IMR-90 (cell line): ENCODE measurements around the gene DYSF. TPM values are rescaled to one million over a fixed set of nuclear protein-coding genes. Genes with fewer than 3 reads are reported as not detected.
A peak's percentile ranks its signal among the peaks of the same experiment; 100 is the strongest.

ENCODE experiments used
- ATAC-seq: fragments of 200-7000 bp; cut with Tn5 transposase; 2 replicates; pipeline ENCODE4 v1.9.1; 2020; ENCODE audit warnings: low read depth, mild to moderate bottlenecking, moderate library complexity
- BruUV-seq: library from RNA; stranded (reverse); fragments of 400-500 nt; replicated peaks from 2 replicates; lab custom pipeline; 2021; lab: Mats Ljungman, UMichigan
- CTCF ChIA-PET: fragments of 300-600 bp; formaldehyde crosslinking; extraction: SDS; loops from one replicate; lab custom pipeline; 2021; ENCODE audit warnings: antibody characterized with exemption; lab: Yijun Ruan, JAX
- POLR2A ChIA-PET: fragments of 300-600 bp; sonication (Branson Sonifier 250); formaldehyde crosslinking; loops from one replicate; lab custom pipeline; 2022; ENCODE audit warnings: antibody characterized with exemption; ENCODE audit not compliant: unreplicated experiment; lab: Charles Lee
- DNase-seq: peaks from one replicate; pipeline ENCODE4 v3.0.0; 2013
- H2AFZ ChIP-seq: replicated peaks from 2 replicates; pipeline ENCODE3; 2013; ENCODE audit warnings: low read length, mild to moderate bottlenecking; ENCODE audit not compliant: poor library complexity
- H2AK5ac ChIP-seq: 2 replicates; pipeline ENCODE4 v1.6.1; 2013; ENCODE audit warnings: low read depth, low read length, inconsistent platforms
- H2AK9ac ChIP-seq: replicated peaks from 2 replicates; pipeline ENCODE3; 2013; ENCODE audit warnings: mild to moderate bottlenecking, low read depth, low read length, moderate library complexity; ENCODE audit not compliant: poor library complexity
- H2BK120ac ChIP-seq: 2 replicates; pipeline ENCODE4 v1.6.1; 2013; ENCODE audit warnings: low read depth, low read length, inconsistent platforms
- H2BK15ac ChIP-seq: 3 replicates; pipeline ENCODE4 v1.6.1; 2013; ENCODE audit warnings: low read depth, low read length, inconsistent platforms
- H2BK20ac ChIP-seq: 2 replicates; pipeline ENCODE4 v1.6.1; 2013; ENCODE audit warnings: low read depth, mild to moderate bottlenecking, inconsistent platforms, low read length, moderate library complexity
- H2BK5ac ChIP-seq: 2 replicates; pipeline ENCODE4 v1.6.1; 2013; ENCODE audit warnings: mild to moderate bottlenecking, low read depth, low read length, inconsistent platforms; ENCODE audit not compliant: poor library complexity, severe bottlenecking
- H3K14ac ChIP-seq: replicated peaks from 2 replicates; pipeline ENCODE4 v1.6.1; 2013; ENCODE audit warnings: low read depth, low read length, inconsistent platforms
- H3K18ac ChIP-seq: 2 replicates; pipeline ENCODE4 v1.6.1; 2013; ENCODE audit warnings: low read depth, low read length, control low read depth
- H3K23ac ChIP-seq: 2 replicates; pipeline ENCODE4 v1.6.1; 2013; ENCODE audit warnings: low read depth, low read length, inconsistent platforms
- H3K27ac ChIP-seq: 2 replicates; pipeline ENCODE4 v1.5.1; 2013; ENCODE audit warnings: mild to moderate bottlenecking, control low read depth, low read length; ENCODE audit not compliant: insufficient read depth
- H3K27me3 ChIP-seq: 2 replicates; pipeline ENCODE4 v1.6.1; 2013; ENCODE audit warnings: low read length; ENCODE audit not compliant: control insufficient read depth, insufficient read depth
- H3K36me3 ChIP-seq: 2 replicates; pipeline ENCODE4 v1.6.1; 2013; ENCODE audit warnings: low read length, mixed read lengths; ENCODE audit not compliant: control insufficient read depth, insufficient read depth
- H3K4ac ChIP-seq: 2 replicates; pipeline ENCODE4 v1.6.1; 2013; ENCODE audit warnings: low read depth, low read length, inconsistent platforms
- H3K4me1 ChIP-seq: 2 replicates; pipeline ENCODE4 v1.6.1; 2013; ENCODE audit warnings: low read length, mixed read lengths; ENCODE audit not compliant: control insufficient read depth, insufficient read depth
- H3K4me2 ChIP-seq: 2 replicates; pipeline ENCODE4 v1.6.1; 2013; ENCODE audit warnings: low read depth, mild to moderate bottlenecking, control low read depth, low read length, moderate library complexity
- H3K4me3 ChIP-seq: 2 replicates; pipeline ENCODE4 v1.5.1; 2013; ENCODE audit warnings: low read depth, mild to moderate bottlenecking, control low read depth, low read length, moderate library complexity; ENCODE audit not compliant: insufficient read depth
- H3K56ac ChIP-seq: 2 replicates; pipeline ENCODE4 v1.6.1; 2013; ENCODE audit warnings: low read length, inconsistent platforms; ENCODE audit not compliant: insufficient read depth; ENCODE audit errors: extremely low read depth
- H3K79me1 ChIP-seq, 2 experiments: 2 replicates each; pipeline ENCODE4 v1.6.1; 2013; ENCODE audit warnings: low read length in 2 of 2, inconsistent platforms in 1 of 2, low read depth in 1 of 2
- H3K9ac ChIP-seq: 2 replicates; pipeline ENCODE4 v1.6.1; 2013; ENCODE audit warnings: low read depth, low read length, control low read depth
- H3K9me1 ChIP-seq: 2 replicates; pipeline ENCODE4 v1.6.1; 2013; ENCODE audit warnings: low read length, inconsistent platforms; ENCODE audit not compliant: insufficient read depth
- H3K9me3 ChIP-seq: 2 replicates; pipeline ENCODE4 v1.6.1; 2013; ENCODE audit warnings: low read length; ENCODE audit not compliant: control insufficient read depth, insufficient read depth
- H4K20me1 ChIP-seq: 2 replicates; pipeline ENCODE4 v1.6.1; 2013; ENCODE audit warnings: low read length, inconsistent platforms; ENCODE audit not compliant: insufficient read depth
- H4K5ac ChIP-seq: 2 replicates; pipeline ENCODE4 v1.6.1; 2013; ENCODE audit warnings: mild to moderate bottlenecking, low read depth, low read length, control low read depth
- H4K8ac ChIP-seq, 2 experiments: 2 replicates each; pipeline ENCODE4 v1.6.1; 2013; ENCODE audit warnings: low read depth in 2 of 2, low read length in 2 of 2, control low read depth in 1 of 2, inconsistent platforms in 1 of 2
- H4K91ac ChIP-seq: 2 replicates; pipeline ENCODE4 v1.6.1; 2013; ENCODE audit warnings: low read depth, low read length, inconsistent platforms; ENCODE audit not compliant: insufficient read depth
- FOS ChIP-seq: fragments of 150-350 bp; IDR thresholded peaks from 2 replicates; pipeline ENCODE4 v1.6.1; 2016; ENCODE audit warnings: low read depth, low read length
- MAFK ChIP-seq: IDR thresholded peaks from 2 replicates; pipeline ENCODE4 v1.6.1; 2012; ENCODE audit warnings: low read depth, low read length, improper control_type of control experiment
- MAZ ChIP-seq: IDR thresholded peaks from 2 replicates; pipeline ENCODE4 v1.6.1; 2012; ENCODE audit warnings: low read depth, mild to moderate bottlenecking, low read length, improper control_type of control experiment, moderate library complexity, borderline replicate concordance
- MXI1 ChIP-seq: IDR thresholded peaks from 2 replicates; pipeline ENCODE4 v1.6.1; 2012; ENCODE audit warnings: low read depth, mild to moderate bottlenecking, low read length, moderate library complexity, borderline replicate concordance
- NFE2L2 ChIP-seq: fragments of 150-350 bp; IDR thresholded peaks from 2 replicates; pipeline ENCODE4 v1.6.1; 2016; ENCODE audit warnings: low read depth, mild to moderate bottlenecking, low read length
- POLR2A ChIP-seq: IDR thresholded peaks from 2 replicates; pipeline ENCODE4 v1.6.1; 2012; ENCODE audit warnings: mild to moderate bottlenecking, low read depth, low read length
- RAD21 ChIP-seq: IDR thresholded peaks from 2 replicates; pipeline ENCODE4 v1.6.1; 2012; ENCODE audit warnings: low read length, improper control_type of control experiment
- RCOR1 ChIP-seq: IDR thresholded peaks from 2 replicates; pipeline ENCODE4 v1.6.1; 2012; ENCODE audit warnings: mild to moderate bottlenecking, low read length, improper control_type of control experiment; ENCODE audit not compliant: insufficient replicate concordance
- RFX5 ChIP-seq: IDR thresholded peaks from 2 replicates; pipeline ENCODE4 v1.8.0; 2012; ENCODE audit warnings: low read depth, mild to moderate bottlenecking, low read length, moderate library complexity
- SMC3 ChIP-seq: fragments of 150-350 bp; IDR thresholded peaks from 2 replicates; pipeline ENCODE4 v1.6.1; 2016; ENCODE audit warnings: low read depth, mild to moderate bottlenecking, antibody characterized with exemption, low read length, moderate library complexity
- WGBS, 2 experiments: methylation state at CpG; one replicate each; pipeline versions ENCODE4 v1.1.5 to v1.1.7; 2013; ENCODE audit warnings: missing lambda C conversion rate in 2 of 2; ENCODE audit not compliant: insufficient read length in 1 of 2; ENCODE audit errors: extremely low coverage in 2 of 2; 5-methylcytosine and 5-hydroxymethylcytosine counted together
- dilution Hi-C: fragments of 300-500 bp; cut with HindIII; formaldehyde crosslinking; loops from one replicate; pipeline ENCODE4 v1.14.3; 2018; ENCODE audit warnings: low sequenced_read_pairs; ENCODE audit not compliant: unreplicated experiment
- in situ Hi-C: fragments of 300-500 bp; cut with MboI; formaldehyde crosslinking; loops from 3 replicates; pipeline ENCODE4 v1.14.3; 2019; ENCODE audit warnings: low sequenced_read_pairs, inconsistent platforms, mixed read lengths
- intact Hi-C: fragments of 100-400 bp; cut with micrococcal nuclease; formaldehyde crosslinking; loops from 2 replicates; pipeline ENCODE4 v1.10.0; 2022
- polyA plus RNA-seq, 3 experiments: library from polyadenylated mRNA; depleted of rRNA; stranded (reverse); fragments of >200 nt; gene quantifications; 2 replicates each; pipeline ENCODE4 v1.2.3, GENCODE V29; 2012; ENCODE audit warnings: low replicate concordance in 1 of 3
- total RNA-seq: library from RNA; depleted of rRNA; stranded (reverse); fragments of >200 nt; gene quantifications from 2 replicates; pipeline ENCODE4 v1.2.3, GENCODE V29; 2012
- TF ChIP-seq, protein P1 (sequence below): conservative IDR thresholded peaks from 2 replicates; pipeline ENCODE4 v1.5.1; 2012; ENCODE audit warnings: mild to moderate bottlenecking, low read depth, low read length, improper control_type of control experiment
- TF ChIP-seq, protein P2 (sequence below): fragments of 150-350 bp; IDR thresholded peaks from 2 replicates; pipeline ENCODE4 v1.6.1; 2016; ENCODE audit warnings: low read depth, mild to moderate bottlenecking, low read length, moderate library complexity, borderline replicate concordance

DYSF gene
- total and polyA plus RNA-seq, 2 of the 4 experiments (the other 2 are of a cell fraction): 0.09 to 0.18 TPM

DNA sequence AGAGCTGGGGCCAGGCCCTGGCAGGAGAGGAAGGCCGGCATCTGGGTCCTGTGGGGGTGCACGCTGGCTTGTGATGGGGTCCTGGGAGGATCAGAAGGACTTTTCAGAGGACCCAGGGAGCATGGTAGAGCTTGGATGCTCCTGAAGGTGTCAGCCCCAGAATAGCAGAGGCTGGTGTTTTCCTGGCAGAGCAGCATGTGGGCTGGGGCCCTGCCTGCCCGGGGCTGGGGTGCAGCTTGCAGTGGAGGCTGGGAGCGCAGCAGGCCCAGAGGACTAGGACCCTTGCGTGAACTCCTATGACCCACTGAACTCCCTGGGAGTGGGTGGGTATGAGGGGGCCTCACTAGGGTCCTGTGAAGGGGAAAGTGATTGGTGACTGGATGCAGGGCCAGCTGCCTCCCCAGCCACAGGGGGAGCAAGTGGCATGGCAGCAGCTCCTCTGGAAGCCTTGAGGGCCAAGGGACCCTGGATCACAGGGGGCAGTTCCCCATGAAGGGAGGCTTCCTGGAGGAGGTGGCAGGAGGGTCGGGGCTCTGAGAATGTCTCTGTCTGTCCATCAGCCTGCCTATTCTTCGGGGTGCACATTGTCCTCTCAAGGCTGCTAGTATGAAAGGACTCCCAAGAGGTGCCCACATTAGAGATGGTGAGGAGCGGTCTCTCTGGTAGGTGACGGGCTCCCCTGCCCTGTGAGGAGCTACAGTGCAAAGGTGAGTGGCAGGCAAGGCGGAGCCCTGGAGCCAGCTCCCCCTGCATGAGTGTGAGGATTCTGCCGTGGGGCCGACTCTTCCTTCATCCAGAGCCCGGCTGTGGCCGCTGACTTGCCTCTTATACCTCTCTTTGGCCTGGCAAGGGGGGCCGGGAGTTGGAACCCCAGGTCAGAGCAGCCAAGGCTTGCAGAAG, 249.0 kb downstream of the DYSF start:
- TF ChIP-seq RFX5: no peak
- TF ChIP-seq NFE2L2: no peak
- no peak for TF ChIP-seq FOS
- no peak for TF ChIP-seq SMC3
- TF ChIP-seq, protein P1, sequence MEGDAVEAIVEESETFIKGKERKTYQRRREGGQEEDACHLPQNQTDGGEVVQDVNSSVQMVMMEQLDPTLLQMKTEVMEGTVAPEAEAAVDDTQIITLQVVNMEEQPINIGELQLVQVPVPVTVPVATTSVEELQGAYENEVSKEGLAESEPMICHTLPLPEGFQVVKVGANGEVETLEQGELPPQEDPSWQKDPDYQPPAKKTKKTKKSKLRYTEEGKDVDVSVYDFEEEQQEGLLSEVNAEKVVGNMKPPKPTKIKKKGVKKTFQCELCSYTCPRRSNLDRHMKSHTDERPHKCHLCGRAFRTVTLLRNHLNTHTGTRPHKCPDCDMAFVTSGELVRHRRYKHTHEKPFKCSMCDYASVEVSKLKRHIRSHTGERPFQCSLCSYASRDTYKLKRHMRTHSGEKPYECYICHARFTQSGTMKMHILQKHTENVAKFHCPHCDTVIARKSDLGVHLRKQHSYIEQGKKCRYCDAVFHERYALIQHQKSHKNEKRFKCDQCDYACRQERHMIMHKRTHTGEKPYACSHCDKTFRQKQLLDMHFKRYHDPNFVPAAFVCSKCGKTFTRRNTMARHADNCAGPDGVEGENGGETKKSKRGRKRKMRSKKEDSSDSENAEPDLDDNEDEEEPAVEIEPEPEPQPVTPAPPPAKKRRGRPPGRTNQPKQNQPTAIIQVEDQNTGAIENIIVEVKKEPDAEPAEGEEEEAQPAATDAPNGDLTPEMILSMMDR: no peak
- no peak for TF ChIP-seq MAZ
- no peak for TF ChIP-seq RCOR1
- TF ChIP-seq POLR2A: no peak
- TF ChIP-seq RAD21: no peak
- TF ChIP-seq, protein P2, sequence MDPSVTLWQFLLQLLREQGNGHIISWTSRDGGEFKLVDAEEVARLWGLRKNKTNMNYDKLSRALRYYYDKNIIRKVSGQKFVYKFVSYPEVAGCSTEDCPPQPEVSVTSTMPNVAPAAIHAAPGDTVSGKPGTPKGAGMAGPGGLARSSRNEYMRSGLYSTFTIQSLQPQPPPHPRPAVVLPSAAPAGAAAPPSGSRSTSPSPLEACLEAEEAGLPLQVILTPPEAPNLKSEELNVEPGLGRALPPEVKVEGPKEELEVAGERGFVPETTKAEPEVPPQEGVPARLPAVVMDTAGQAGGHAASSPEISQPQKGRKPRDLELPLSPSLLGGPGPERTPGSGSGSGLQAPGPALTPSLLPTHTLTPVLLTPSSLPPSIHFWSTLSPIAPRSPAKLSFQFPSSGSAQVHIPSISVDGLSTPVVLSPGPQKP: no peak
- TF ChIP-seq MXI1: no peak
- no peak for TF ChIP-seq MAFK
- no peak overlapping the region for H2AK5ac ChIP-seq
- H3K27ac ChIP-seq: no peak overlapping the region
- no peaks in the 10 kb centered on the region for H3K36me3 ChIP-seq
- intact Hi-C loops: no loop called here
- H3K79me1 ChIP-seq: no peaks in the 10 kb centered on the region
- no peak overlapping the region for H4K5ac ChIP-seq
- no peak overlapping the region for H2BK5ac ChIP-seq
- H3K4ac ChIP-seq: no peak overlapping the region
- no peaks in the 10 kb centered on the region for H3K9me1 ChIP-seq
- DNase-seq (no peak), ATAC-seq (no peak)
- H2BK15ac ChIP-seq: no peak overlapping the region
- H3K56ac ChIP-seq: no peak overlapping the region
- no peak overlapping the region for H3K23ac ChIP-seq
- peak overlapping the region; percentile 69 for H2AK9ac ChIP-seq
- in situ Hi-C loops: no loop called here
- H3K4me3 ChIP-seq: no peak overlapping the region
- H2BK20ac ChIP-seq: no peak overlapping the region
- no peak overlapping the region for H3K4me2 ChIP-seq
- H3K9me3 ChIP-seq: no peaks in the 10 kb centered on the region; the same call in 1 of the 2 replicates
- H4K8ac ChIP-seq: no peak overlapping the region
- dilution Hi-C loops: no loop called here
- no peak overlapping the region for H2BK120ac ChIP-seq
- H3K18ac ChIP-seq: no peak overlapping the region
- H4K91ac ChIP-seq: no peak overlapping the region
- no peak overlapping the region for H3K9ac ChIP-seq
- ChIA-PET CTCF (no interaction called here), POLR2A (no interaction called here)
- WGBS, 2 experiments: 38% methylated on average over 7 of the region's 15 CpGs; no CpG with 5 or more reads in 1 of the 2 experiments
- no peaks in the 10 kb centered on the region for H4K20me1 ChIP-seq
- 0 out of 2 replicates have a peak, but pooled peaks cover 2% of the 10 kb centered on the region for H3K4me1 ChIP-seq
- H2AFZ ChIP-seq: no peak overlapping the region
- no TSS peak for BruUV-seq
- H3K27me3 ChIP-seq: peaks cover 55% of the 10 kb centered on the region
- no peak overlapping the region for H3K14ac ChIP-seq
